LNCaP clone FGC (cell line): Measurements from ENCODE around the gene BARD1.

Source experiments
- DNase-seq: peaks from one replicate; pipeline ENCODE4 v3.0.0-alpha.2; 2011; ENCODE audit warnings: low read depth
- H3K4me3 ChIP-seq: 2 replicates; pipeline ENCODE4 v1.5.1; 2011; ENCODE audit warnings: mild to moderate bottlenecking, low read depth, low read length, control low read depth
- CTCF ChIP-seq: IDR thresholded peaks from 2 replicates; pipeline ENCODE4 v1.5.1; 2012; ENCODE audit warnings: mild to moderate bottlenecking; ENCODE audit not compliant: control insufficient read depth, insufficient read depth; ENCODE audit errors: extremely low read depth

BARD1 gene

DNA sequence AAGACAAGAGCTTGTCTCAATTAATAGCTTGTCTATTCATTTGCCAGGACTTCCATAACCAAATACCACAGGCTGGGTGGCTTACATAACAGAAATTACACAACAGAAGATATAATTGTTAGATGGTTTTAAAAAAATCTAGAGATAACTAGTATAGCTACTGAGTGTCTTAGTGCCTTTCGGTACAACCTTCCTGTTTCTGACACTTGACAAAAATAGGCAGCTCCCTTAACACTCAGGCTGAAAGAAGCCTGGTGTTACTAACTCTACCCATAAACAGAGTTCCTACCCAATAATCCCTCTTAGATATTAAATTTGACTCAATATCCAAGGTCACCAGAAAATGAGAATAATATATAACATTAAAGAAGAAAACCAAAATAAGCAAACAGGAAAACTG lies 129.7 kb downstream of the BARD1 start:
- H3K4me3 ChIP-seq = no peak overlapping the region
- no peak for TF ChIP-seq CTCF
- no peak for DNase-seq

DNA sequence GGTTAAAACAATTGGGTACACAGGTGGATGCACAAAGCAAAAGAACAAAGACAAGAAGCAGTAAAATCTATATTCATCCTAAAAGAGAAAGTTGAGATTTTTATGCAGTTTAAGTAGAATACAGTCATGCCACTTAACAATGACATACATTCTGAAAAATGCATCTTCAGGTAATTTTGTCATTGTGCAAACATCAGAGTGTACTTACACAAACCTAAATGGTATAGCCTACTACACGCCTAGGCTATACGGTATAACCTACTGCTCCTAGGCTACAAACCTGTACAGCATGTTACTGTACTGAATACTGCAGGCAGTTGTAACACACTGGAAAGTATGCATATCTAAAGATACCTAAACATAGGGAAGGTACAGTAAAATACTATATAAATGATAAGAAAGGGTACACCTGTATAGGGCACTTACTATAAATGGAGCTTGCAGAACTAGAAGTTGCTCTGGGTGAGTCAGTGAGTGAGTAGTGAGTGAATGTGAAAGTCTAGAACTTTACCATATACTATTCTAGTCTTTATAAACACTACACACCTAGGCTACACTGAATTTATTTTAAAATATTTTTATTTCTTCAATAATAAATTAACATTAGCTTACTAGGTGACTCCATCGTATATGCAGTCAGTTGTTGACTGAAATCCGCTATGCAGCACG lies 132.9 kb downstream of the BARD1 start:
- TF ChIP-seq CTCF = no peak

More for the DNA sequence above, 132.9 kb downstream of the BARD1 start:
- no peak for DNase-seq
- H3K4me3 ChIP-seq = no peak overlapping the region
